Hematopoietic multipotent progenitor cell treated with erythropoietin and hydrocortisone succinate and interleukin-3 and kit ligand, for 17 days (in vitro differentiated cells): ENCODE data around the gene NEK11.
"Not testable (repeated sequence)": the region's sequence is repeated elsewhere in the genome, so short reads cannot be mapped to it uniquely, and the experiment has no call there.

Source experiments
- DNase-seq: peaks from one replicate; pipeline ENCODE4 v3.0.0-alpha.2; 2015; ENCODE audit warnings: low spot score

NEK11 gene

GRCh38 chr3:131299836-131300235, 273.2 kb downstream of the NEK11 start:
- no peak for DNase-seq

GRCh38 chr3:131303848-131304247, 277.2 kb downstream of the NEK11 start:
- no peak for DNase-seq

- no peak for DNase-seq
These were observed 278.2 kb downstream of the NEK11 start for GRCh38 chr3:131304890-131305289.

GRCh38 chr3:131306242-131306641, 279.6 kb downstream of the NEK11 start:
- DNase-seq, result no peak

- no peak for DNase-seq
These were observed 287.6 kb downstream of the NEK11 start for GRCh38 chr3:131314318-131314717.

- DNase-seq, result no peak
These were observed 288.5 kb downstream of the NEK11 start for GRCh38 chr3:131315162-131315561.

GRCh38 chr3:131317667-131318066, 291.0 kb downstream of the NEK11 start:
- DNase-seq, result no peak

- no peak for DNase-seq
These were observed 296.3 kb downstream of the NEK11 start for GRCh38 chr3:131323014-131323413.

GRCh38 chr3:131323792-131324191, 297.1 kb downstream of the NEK11 start:
- DNase-seq, result no peak

GRCh38 chr3:131324923-131325322, 298.2 kb downstream of the NEK11 start:
- DNase-seq, result no peak

- DNase-seq, result no peak
These were observed 299.6 kb downstream of the NEK11 start for GRCh38 chr3:131326307-131326706.

GRCh38 chr3:131328721-131329120, 302.0 kb downstream of the NEK11 start:
- DNase-seq, result no peak

GRCh38 chr3:131329774-131330173, 303.1 kb downstream of the NEK11 start:
- DNase-seq, result no peak

GRCh38 chr3:131331456-131332085, 304.9 kb downstream of the NEK11 start:
- DNase-seq, result not testable (repeated sequence)

- DNase-seq, result no peak
These were observed 312.4 kb downstream of the NEK11 start for GRCh38 chr3:131338948-131339640.

GRCh38 chr3:131341761-131342160, 315.1 kb downstream of the NEK11 start:
- no peak for DNase-seq

- DNase-seq, result no peak
These were observed 322.2 kb downstream of the NEK11 start for GRCh38 chr3:131348911-131349310.

- no peak for DNase-seq
These were observed 322.8 kb downstream of the NEK11 start for GRCh38 chr3:131349454-131349853.

GRCh38 chr3:131349946-131350347, 323.3 kb downstream of the NEK11 start:
- DNase-seq, result no peak

GRCh38 chr3:131350506-131350905, 323.8 kb downstream of the NEK11 start:
- DNase-seq, result no peak

- DNase-seq, result no peak
These were observed 326.6 kb downstream of the NEK11 start for GRCh38 chr3:131353016-131353877.

GRCh38 chr3:131353986-131354385, 327.3 kb downstream of the NEK11 start:
- DNase-seq, result no peak
